ENCODE data around the gene SDCBP2.

The SDCBP2 gene

DNA sequence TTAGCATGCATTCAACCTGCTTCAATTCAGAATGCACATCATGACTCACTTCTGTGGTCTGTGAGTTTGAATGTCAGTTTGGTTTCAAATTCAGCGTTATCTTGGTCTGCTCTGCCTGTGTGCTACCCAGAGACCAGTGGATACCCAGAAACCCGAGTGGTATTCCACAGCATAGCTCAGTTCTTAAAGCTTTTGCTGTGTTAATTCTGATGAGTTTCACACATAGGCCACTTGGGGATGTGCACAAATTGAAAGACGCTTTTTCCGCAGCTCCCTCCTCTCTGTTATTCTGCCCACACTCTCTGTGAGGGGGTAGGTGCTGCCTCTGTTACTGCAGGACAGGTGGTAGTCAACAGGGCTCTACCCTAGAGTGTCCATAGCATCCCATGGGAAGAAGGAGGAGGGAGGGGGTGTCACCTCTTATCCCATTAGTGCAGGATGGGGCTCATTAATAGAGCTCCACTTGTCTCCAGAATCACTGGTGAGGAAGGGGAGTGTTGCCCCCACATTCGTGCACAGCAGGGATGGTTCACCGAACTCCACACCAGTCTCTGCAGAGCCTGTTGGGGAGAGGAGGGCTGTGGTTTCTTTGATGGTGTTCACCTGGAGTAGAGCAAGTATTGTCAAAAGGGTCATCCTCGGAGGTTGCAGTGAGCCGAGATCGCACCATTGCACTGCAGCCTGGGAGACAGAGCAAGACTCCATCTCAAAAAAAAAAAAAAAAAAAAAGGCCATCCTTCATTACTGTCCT lies 29.2 kb upstream of the SDCBP2 start:
- no peak for DNase-seq

DNA sequence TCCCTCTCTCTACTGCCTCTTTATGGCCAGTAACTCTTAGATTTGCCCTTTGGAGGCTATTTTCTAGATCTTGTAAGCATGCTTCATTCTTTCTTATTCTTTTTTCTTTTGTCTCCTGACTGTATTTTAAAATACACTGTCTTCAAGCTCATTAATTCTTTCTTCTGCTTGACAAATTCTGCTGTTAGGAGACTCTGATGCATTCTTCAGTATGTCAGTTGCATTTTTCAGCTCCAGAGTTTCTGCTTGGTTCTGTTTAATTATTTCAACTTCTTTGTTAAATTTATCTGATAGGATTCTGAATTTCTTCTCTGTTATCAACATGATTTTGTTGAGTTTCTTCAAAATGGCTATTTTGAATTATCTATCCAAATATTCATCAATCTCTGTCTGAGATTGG lies 25.0 kb upstream of the SDCBP2 start:
- DNase-seq, result no peak

DNA sequence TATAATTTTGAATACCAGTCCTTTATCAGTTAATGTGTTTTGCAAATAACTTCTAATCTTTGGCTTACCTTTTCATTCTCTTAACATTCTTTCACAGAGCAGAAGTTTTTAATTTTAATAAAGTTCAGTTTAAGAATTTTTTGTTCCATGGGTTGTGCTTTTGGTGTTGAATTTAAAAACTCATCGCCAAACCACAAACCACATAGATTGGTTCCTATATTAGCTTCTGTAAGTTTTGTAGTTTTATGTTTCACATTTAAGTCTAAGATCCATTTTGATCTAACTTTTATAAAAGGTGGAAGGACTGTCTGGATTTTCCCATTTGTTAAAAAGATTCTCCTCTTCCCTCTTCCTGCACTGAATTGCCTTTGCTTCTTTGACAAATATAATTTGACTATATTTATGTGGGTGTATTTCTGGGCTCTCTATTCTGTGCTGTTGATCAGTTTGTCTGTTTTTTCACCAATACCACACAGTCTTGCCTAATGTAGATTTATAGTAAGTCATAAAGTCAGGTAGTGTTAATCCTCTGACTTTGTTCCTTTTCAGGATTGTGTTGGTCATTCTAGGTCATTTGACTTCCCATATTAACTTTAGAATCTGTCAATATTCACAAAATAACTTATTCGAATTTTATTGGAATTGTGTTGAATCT lies 17.5 kb upstream of the SDCBP2 start:
- DNase-seq, result no peak

DNA sequence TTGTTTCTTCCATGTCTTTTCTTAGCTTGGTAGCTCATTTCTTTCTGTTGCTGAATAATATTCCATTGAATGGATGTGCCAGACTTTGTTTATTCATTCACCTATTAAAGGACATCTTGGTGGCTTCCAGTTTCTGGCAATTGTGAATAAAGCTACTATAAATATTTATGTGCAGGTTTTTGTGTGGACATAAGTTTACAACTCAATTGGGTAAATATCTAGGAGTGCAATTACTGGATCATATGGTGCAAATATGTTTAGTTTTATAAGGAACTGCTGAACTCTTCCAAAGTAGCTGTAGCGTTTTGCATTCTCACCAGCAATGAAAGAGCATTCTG lies 16.8 kb upstream of the SDCBP2 start:
- DNase-seq, result no peak

GRCh38 chr20:1345030-1345755 lies 16.3 kb upstream of the SDCBP2 start:
- no peak for DNase-seq

GRCh38 chr20:1343446-1344124 lies 14.6 kb upstream of the SDCBP2 start:
- DNase-seq, result peak; percentile 16

- peak; percentile 57 for DNase-seq
Measured at GRCh38 chr20:1341561-1342265, 12.8 kb upstream of the SDCBP2 start.

GRCh38 chr20:1338801-1339200 lies 9.9 kb upstream of the SDCBP2 start:
- no peak for DNase-seq

- no peak for DNase-seq
Measured at GRCh38 chr20:1338096-1338495, 9.2 kb upstream of the SDCBP2 start.

GRCh38 chr20:1337441-1337840 lies 8.5 kb upstream of the SDCBP2 start:
- no peak for DNase-seq

GRCh38 chr20:1336699-1337367 lies 7.9 kb upstream of the SDCBP2 start:
- DNase-seq, result no peak

GRCh38 chr20:1335961-1336698 lies 7.2 kb upstream of the SDCBP2 start:
- no peak for DNase-seq

GRCh38 chr20:1334761-1335160 lies 5.8 kb upstream of the SDCBP2 start:
- no peak for DNase-seq

DNA sequence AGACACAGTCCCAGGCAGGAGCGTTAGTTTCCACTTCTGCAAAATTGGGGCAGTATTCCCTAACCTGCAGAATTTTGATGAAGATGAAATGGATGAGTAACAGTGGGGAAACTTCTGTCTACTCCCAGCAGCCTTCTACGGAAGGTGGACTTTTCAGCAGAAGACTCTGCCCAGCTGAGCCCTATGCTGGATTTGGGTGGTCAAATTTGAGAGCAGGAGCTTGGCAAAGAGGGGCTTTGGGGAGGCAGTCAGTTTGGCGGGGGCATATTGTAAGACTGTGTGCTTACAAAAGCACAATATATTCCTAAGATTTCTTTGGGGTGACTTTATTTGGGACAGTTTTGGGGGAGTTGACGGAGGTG lies 5.4 kb upstream of the SDCBP2 start:
- no peak for DNase-seq

GRCh38 chr20:1333462-1334369 lies 4.8 kb upstream of the SDCBP2 start:
- DNase-seq, result no peak

DNA sequence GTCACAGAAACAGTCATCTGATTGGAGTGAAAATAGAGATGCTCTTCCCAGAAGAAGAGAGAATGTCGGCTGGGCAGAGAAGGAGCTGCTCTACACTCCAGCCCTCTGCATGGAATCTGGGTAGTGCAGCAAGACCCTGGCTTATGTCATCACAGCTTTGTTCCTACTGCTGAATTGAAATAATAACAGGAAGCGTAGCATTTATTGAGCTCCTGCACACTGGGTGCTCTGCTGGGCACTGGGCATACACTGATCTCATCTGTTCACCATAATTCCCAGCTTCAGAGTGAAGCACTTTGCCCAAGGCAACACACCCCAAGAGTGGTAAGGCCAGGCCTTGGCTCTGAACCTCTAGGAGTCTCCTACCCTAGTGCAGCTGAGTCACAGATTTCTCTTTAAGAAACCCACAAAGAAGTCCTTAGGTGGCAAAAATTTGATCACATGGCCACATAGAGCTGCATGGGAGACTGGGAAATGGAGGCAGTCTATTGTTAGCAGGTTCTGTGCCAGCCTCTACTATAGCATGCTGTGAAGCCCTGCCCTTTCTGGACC lies 3.9 kb upstream of the SDCBP2 start:
- DNase-seq, result no peak

GRCh38 chr20:1331801-1332453 lies 3.0 kb upstream of the SDCBP2 start:
- DNase-seq, result no peak

DNA sequence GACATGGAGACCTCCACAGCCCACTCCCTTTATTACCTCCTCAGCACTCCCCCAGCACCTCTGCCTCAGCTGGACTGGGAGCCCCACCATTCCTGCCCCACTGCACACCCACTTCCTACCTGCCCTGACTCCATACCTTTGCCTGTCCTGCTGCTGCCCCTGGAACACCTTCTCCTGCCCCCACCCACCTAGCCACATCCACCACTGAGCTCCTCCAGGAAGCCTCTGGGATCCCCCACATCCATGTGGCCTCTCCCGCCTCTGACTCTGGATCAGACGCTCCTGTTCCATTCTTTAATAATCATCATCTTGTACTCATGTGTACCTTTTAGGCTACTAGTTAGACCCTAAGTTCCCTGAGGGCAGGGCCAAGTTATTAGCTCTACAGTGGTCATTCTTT lies 2.2 kb upstream of the SDCBP2 start:
- no peak for DNase-seq

GRCh38 chr20:1330075-1330830 lies 1.3 kb upstream of the SDCBP2 start:
- DNase-seq, result no peak
